Measurements from ENCODE around the gene ARRB1.

DNA sequence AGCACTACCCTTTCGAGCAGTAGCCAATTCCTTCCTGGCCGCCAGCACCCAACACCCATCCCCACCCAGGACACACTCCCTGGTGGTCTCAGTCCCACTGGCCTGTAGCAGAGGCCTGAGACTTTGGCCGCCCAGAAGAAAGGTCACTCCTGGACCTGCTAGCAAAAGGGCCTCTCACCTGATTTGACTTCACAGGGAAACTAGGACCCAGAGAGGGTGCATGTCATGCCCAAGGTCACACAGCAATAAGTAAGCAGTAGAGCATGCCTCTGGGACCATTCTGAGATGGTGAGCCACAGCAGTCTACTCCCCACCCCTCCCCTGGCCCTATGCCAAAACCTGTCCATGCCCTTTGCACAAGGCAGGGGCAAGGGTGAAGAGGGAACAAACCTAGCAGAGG, 7.3 kb downstream of the ARRB1 start:
- TF ChIP-seq, protein P1, sequence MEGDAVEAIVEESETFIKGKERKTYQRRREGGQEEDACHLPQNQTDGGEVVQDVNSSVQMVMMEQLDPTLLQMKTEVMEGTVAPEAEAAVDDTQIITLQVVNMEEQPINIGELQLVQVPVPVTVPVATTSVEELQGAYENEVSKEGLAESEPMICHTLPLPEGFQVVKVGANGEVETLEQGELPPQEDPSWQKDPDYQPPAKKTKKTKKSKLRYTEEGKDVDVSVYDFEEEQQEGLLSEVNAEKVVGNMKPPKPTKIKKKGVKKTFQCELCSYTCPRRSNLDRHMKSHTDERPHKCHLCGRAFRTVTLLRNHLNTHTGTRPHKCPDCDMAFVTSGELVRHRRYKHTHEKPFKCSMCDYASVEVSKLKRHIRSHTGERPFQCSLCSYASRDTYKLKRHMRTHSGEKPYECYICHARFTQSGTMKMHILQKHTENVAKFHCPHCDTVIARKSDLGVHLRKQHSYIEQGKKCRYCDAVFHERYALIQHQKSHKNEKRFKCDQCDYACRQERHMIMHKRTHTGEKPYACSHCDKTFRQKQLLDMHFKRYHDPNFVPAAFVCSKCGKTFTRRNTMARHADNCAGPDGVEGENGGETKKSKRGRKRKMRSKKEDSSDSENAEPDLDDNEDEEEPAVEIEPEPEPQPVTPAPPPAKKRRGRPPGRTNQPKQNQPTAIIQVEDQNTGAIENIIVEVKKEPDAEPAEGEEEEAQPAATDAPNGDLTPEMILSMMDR (IDR thresholded peaks at IDR 0.05) = no peak
- TF ChIP-seq EZH2 (IDR thresholded peaks at IDR 0.05) = no peak

All from neural progenitor cell (in vitro differentiated cells).